Upper lobe of left lung (tissue), 4 donors: ENCODE results near the gene SPSB2.

ENCODE experiments used
- CTCF ChIP-seq, 6 experiments: fragments of 450-650 bp in 4 of 6; fragments of 200-600 bp in 2 of 6; sonication (generic) in 2 of 6; IDR thresholded peaks; one replicate each; pipeline ENCODE4 v1.5.1; 2016 to 2019; ENCODE audit warnings: antibody characterized with exemption in 6 of 6
- EP300 ChIP-seq, 4 donors: sonication (generic); formaldehyde crosslinking; IDR thresholded peaks; one replicate each; pipeline ENCODE4 v1.5.1; 2017; ENCODE audit warnings: antibody characterized with exemption in 4 of 4, control low read depth in 2 of 4
- POLR2A ChIP-seq, 4 donors: fragments of 450-650 bp; IDR thresholded peaks; one replicate each; pipeline ENCODE4 v1.5.1; 2016 to 2017; ENCODE audit warnings: antibody characterized with exemption in 4 of 4, mild to moderate bottlenecking in 2 of 4
- POLR2AphosphoS5 ChIP-seq, 2 donors: sonication (generic); formaldehyde crosslinking; IDR thresholded peaks; one replicate each; pipeline ENCODE4 v1.5.1; 2017; ENCODE audit warnings: antibody characterized with exemption in 2 of 2

DNA sequence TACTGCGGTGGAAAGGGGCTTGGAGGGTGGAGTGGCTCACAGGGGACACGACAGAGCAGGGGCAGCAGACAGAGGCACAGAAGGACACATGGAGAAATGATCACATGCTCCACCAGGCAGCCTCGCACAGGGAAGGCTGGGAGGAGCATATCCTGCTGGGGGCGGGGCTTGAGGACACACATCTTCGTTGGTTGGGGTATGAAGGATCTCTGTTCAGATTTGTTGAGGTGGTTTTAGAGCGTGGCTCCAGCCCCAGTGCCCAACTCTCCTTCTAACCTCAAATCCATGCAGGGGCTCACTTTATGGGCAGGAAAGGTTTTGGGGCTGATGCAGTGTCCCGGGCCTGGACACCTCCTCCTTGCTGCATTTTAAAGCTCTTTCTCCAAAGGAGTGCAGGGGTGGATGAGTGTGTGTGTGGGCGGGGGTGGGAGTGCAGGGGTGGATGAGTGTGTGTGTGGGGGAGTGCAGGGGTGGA, 45.6 kb downstream of the SPSB2 start:
- no peak for TF ChIP-seq POLR2AphosphoS5 (IDR thresholded peaks at IDR 0.05)
- TF ChIP-seq CTCF (IDR thresholded peaks at IDR 0.05) = no peak
- no peak for TF ChIP-seq POLR2A (IDR thresholded peaks at IDR 0.05)
- no peak for TF ChIP-seq EP300 (IDR thresholded peaks at IDR 0.05)
